H1 (cell line): ENCODE results near the gene KRT85. TPM values are rescaled to one million over a fixed set of nuclear protein-coding genes. Genes with fewer than 3 reads are reported as not detected.

Source experiments
- CBX8 ChIP-seq: fragments of 300-800, 300-1000 bp; sonication (generic); IDR thresholded peaks from 2 replicates; pipeline ENCODE4 v1.7.1; 2016; ENCODE audit warnings: low read depth, low read length, borderline replicate concordance
- JUND ChIP-seq: IDR thresholded peaks from 2 replicates; pipeline ENCODE4 v1.6.1; 2011; ENCODE audit warnings: mild to moderate bottlenecking, improper control_type of control experiment, low read length
- POU5F1 ChIP-seq: IDR thresholded peaks from 2 replicates; pipeline ENCODE4 v1.6.1; 2011; ENCODE audit warnings: low read depth, mild to moderate bottlenecking, low read length, moderate library complexity
- SIRT6 ChIP-seq: IDR thresholded peaks from one replicate; pipeline ENCODE4 v1.7.1; 2012; ENCODE audit warnings: low read length, inconsistent platforms
- SP2 ChIP-seq: IDR thresholded peaks from 2 replicates; pipeline ENCODE4 v1.6.1; 2012; ENCODE audit warnings: mild to moderate bottlenecking, low read length, inconsistent platforms
- SUZ12 ChIP-seq: fragments of 200-600 bp; sonication (generic); IDR thresholded peaks from 2 replicates; pipeline ENCODE4 v1.6.1; 2012; ENCODE audit warnings: mild to moderate bottlenecking, inconsistent platforms, low read length, moderate library complexity, mixed read lengths
- YY1 ChIP-seq: IDR thresholded peaks from 2 replicates; pipeline ENCODE4 v1.6.1; 2011; ENCODE audit warnings: low read depth, mild to moderate bottlenecking, low read length
- polyA plus RNA-seq, 7 experiments: library from polyadenylated mRNA; depleted of rRNA in 3 of 7; stranded (reverse) in 5 of 7; unstranded in 2 of 7; fragments of >200 nt in 5 of 7; fragments of 200-250 nt in 2 of 7; gene quantifications; 1 replicate in 5 of 7; 2 replicates in 1 of 7; 4 replicates in 1 of 7; pipeline versions ENCODE4 v1.2.1 to v1.2.3, GENCODE V29; 2011 to 2013; ENCODE audit warnings: missing spikeins in 2 of 7, mixed read lengths in 2 of 7
- total RNA-seq: library from RNA; stranded (reverse); fragmentation: NEBNext Ultra II Directional; extraction: Animal tissue kit (Norgen Biotek cat#: 25700); gene quantifications from 2 replicates; pipeline ENCODE4 v1.2.1, GENCODE V29; 2021
- TF ChIP-seq, protein P1 (sequence below): fragments of 300-600 bp; sonication (generic); IDR thresholded peaks from 2 replicates; pipeline ENCODE4 v1.7.1; 2012; ENCODE audit warnings: low read length, moderate library complexity, mild to moderate bottlenecking, inconsistent platforms; ENCODE audit not compliant: insufficient replicate concordance
- TF ChIP-seq, protein P2 (sequence below): IDR thresholded peaks from 2 replicates; pipeline ENCODE4 v1.6.1; 2012; ENCODE audit warnings: inconsistent platforms

Gene KRT85
- total and polyA plus RNA-seq, 2 of the 8 experiments (the other 6 are each of a cell fraction or from before 2014, with no cell fraction given): not detected

- TF ChIP-seq POU5F1: no peak
- no peak for TF ChIP-seq JUND
- TF ChIP-seq, protein P1, sequence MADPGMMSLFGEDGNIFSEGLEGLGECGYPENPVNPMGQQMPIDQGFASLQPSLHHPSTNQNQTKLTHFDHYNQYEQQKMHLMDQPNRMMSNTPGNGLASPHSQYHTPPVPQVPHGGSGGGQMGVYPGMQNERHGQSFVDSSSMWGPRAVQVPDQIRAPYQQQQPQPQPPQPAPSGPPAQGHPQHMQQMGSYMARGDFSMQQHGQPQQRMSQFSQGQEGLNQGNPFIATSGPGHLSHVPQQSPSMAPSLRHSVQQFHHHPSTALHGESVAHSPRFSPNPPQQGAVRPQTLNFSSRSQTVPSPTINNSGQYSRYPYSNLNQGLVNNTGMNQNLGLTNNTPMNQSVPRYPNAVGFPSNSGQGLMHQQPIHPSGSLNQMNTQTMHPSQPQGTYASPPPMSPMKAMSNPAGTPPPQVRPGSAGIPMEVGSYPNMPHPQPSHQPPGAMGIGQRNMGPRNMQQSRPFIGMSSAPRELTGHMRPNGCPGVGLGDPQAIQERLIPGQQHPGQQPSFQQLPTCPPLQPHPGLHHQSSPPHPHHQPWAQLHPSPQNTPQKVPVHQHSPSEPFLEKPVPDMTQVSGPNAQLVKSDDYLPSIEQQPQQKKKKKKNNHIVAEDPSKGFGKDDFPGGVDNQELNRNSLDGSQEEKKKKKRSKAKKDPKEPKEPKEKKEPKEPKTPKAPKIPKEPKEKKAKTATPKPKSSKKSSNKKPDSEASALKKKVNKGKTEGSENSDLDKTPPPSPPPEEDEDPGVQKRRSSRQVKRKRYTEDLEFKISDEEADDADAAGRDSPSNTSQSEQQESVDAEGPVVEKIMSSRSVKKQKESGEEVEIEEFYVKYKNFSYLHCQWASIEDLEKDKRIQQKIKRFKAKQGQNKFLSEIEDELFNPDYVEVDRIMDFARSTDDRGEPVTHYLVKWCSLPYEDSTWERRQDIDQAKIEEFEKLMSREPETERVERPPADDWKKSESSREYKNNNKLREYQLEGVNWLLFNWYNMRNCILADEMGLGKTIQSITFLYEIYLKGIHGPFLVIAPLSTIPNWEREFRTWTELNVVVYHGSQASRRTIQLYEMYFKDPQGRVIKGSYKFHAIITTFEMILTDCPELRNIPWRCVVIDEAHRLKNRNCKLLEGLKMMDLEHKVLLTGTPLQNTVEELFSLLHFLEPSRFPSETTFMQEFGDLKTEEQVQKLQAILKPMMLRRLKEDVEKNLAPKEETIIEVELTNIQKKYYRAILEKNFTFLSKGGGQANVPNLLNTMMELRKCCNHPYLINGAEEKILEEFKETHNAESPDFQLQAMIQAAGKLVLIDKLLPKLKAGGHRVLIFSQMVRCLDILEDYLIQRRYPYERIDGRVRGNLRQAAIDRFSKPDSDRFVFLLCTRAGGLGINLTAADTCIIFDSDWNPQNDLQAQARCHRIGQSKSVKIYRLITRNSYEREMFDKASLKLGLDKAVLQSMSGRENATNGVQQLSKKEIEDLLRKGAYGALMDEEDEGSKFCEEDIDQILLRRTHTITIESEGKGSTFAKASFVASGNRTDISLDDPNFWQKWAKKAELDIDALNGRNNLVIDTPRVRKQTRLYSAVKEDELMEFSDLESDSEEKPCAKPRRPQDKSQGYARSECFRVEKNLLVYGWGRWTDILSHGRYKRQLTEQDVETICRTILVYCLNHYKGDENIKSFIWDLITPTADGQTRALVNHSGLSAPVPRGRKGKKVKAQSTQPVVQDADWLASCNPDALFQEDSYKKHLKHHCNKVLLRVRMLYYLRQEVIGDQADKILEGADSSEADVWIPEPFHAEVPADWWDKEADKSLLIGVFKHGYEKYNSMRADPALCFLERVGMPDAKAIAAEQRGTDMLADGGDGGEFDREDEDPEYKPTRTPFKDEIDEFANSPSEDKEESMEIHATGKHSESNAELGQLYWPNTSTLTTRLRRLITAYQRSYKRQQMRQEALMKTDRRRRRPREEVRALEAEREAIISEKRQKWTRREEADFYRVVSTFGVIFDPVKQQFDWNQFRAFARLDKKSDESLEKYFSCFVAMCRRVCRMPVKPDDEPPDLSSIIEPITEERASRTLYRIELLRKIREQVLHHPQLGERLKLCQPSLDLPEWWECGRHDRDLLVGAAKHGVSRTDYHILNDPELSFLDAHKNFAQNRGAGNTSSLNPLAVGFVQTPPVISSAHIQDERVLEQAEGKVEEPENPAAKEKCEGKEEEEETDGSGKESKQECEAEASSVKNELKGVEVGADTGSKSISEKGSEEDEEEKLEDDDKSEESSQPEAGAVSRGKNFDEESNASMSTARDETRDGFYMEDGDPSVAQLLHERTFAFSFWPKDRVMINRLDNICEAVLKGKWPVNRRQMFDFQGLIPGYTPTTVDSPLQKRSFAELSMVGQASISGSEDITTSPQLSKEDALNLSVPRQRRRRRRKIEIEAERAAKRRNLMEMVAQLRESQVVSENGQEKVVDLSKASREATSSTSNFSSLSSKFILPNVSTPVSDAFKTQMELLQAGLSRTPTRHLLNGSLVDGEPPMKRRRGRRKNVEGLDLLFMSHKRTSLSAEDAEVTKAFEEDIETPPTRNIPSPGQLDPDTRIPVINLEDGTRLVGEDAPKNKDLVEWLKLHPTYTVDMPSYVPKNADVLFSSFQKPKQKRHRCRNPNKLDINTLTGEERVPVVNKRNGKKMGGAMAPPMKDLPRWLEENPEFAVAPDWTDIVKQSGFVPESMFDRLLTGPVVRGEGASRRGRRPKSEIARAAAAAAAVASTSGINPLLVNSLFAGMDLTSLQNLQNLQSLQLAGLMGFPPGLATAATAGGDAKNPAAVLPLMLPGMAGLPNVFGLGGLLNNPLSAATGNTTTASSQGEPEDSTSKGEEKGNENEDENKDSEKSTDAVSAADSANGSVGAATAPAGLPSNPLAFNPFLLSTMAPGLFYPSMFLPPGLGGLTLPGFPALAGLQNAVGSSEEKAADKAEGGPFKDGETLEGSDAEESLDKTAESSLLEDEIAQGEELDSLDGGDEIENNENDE: no peak
- TF ChIP-seq, protein P2, sequence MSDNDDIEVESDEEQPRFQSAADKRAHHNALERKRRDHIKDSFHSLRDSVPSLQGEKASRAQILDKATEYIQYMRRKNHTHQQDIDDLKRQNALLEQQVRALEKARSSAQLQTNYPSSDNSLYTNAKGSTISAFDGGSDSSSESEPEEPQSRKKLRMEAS: no peak
- TF ChIP-seq SUZ12: no peak
- no peak for TF ChIP-seq YY1
- TF ChIP-seq SP2: no peak
- TF ChIP-seq CBX8: no peak
- TF ChIP-seq SIRT6: no peak
These were observed 1.9 kb upstream of the KRT85 start (continued) for GRCh38 chr12:52369211-52369610.
